ENCODE results near the gene ACE2.
"Not testable (repeated sequence)": the region's sequence is repeated elsewhere in the genome, so short reads cannot be mapped to it uniquely, and the experiment has no call there.

Gene ACE2

GRCh38 chrX:15600745-15601144, at the start of gene ACE2:
TSS of gene ACE2 (minus strand) at chrX:15600960. CDS start at chrX:15600911, 49 bp downstream.
- no peak for DNase-seq

GRCh38 chrX:15647510-15647909, 46.8 kb upstream of the ACE2 start:
- not testable (repeated sequence) for DNase-seq

- no peak for DNase-seq
Observed at GRCh38 chrX:15646543-15646942, 45.8 kb upstream of the ACE2 start.

GRCh38 chrX:15646031-15646430, 45.3 kb upstream of the ACE2 start:
- DNase-seq: no peak

- DNase-seq: no peak
Observed at GRCh38 chrX:15645266-15645665, 44.5 kb upstream of the ACE2 start.

- DNase-seq: no peak
Observed at GRCh38 chrX:15644560-15644872, 43.8 kb upstream of the ACE2 start.

GRCh38 chrX:15643786-15644559, 43.2 kb upstream of the ACE2 start:
- DNase-seq: no peak

- DNase-seq: no peak
Observed at GRCh38 chrX:15631637-15632036, 30.9 kb upstream of the ACE2 start.

GRCh38 chrX:15623054-15623453, 22.3 kb upstream of the ACE2 start:
- DNase-seq: no peak

- DNase-seq: no peak
Observed at GRCh38 chrX:15619053-15619755, 18.4 kb upstream of the ACE2 start.

- DNase-seq: no peak
Observed at GRCh38 chrX:15617111-15617510, 16.4 kb upstream of the ACE2 start.

GRCh38 chrX:15616531-15616930, 15.8 kb upstream of the ACE2 start:
- DNase-seq: no peak

GRCh38 chrX:15607067-15607466, 6.3 kb upstream of the ACE2 start:
- DNase-seq: no peak

- no peak for DNase-seq
Observed at GRCh38 chrX:15606136-15606535, 5.4 kb upstream of the ACE2 start.

GRCh38 chrX:15605226-15605625, 4.5 kb upstream of the ACE2 start:
- DNase-seq: no peak

- DNase-seq: no peak
Observed at GRCh38 chrX:15602761-15603160, 2.0 kb upstream of the ACE2 start.

- no peak for DNase-seq
Observed at GRCh38 chrX:15601932-15602331, 1.2 kb upstream of the ACE2 start.

- DNase-seq: no peak
Observed at GRCh38 chrX:15600049-15600448, 711 bp downstream of the ACE2 start.

- no peak for DNase-seq
Observed at GRCh38 chrX:15599461-15599860, 1.3 kb downstream of the ACE2 start.

- no peak for DNase-seq
Observed at GRCh38 chrX:15598026-15598425, 2.7 kb downstream of the ACE2 start.

- DNase-seq: no peak
Observed at GRCh38 chrX:15594371-15594770, 6.4 kb downstream of the ACE2 start.

- no peak for DNase-seq
Observed at GRCh38 chrX:15579778-15580747, 20.7 kb downstream of the ACE2 start.

GRCh38 chrX:15576019-15576418, 24.7 kb downstream of the ACE2 start:
- no peak for DNase-seq

Measured in cerebellar nuclear complex (tissue), 1 donor.